Hepatocyte (in vitro differentiated cells): Measurements from ENCODE around the gene COG7.

Experiments used
- EZH2 ChIP-seq: fragments of 200-600 bp; sonication (generic); IDR thresholded peaks from 2 replicates; pipeline ENCODE4 v1.6.1; 2016; ENCODE audit warnings: antibody characterized with exemption, mild to moderate bottlenecking, borderline replicate concordance
- TF ChIP-seq, protein P1 (sequence below): fragments of 200-600 bp; sonication (generic); IDR thresholded peaks from 2 replicates; pipeline ENCODE4 v1.5.1; 2016; ENCODE audit warnings: antibody characterized with exemption, mild to moderate bottlenecking; ENCODE audit not compliant: poor library complexity

DNA sequence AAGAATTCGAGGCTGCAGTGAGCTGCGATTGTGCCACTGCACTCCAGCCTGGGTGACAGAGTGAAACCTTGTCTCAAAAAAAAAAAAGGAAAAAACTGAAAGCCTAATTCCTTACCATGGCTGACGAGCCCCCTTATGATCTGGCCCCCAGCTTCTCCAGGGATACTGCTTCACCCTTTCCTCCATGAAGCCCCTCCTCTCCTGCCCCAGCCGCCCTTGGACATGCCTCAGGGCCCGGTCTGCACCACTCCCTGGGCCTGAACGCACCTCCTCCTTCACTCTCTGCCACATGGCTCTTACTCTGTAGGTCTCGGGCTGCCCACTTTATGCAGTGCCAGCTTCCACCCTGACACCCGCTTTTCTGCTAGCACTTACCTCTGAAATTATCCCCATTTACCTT lies 65.3 kb downstream of the COG7 start:
- TF ChIP-seq EZH2, result no peak
- TF ChIP-seq, protein P1, sequence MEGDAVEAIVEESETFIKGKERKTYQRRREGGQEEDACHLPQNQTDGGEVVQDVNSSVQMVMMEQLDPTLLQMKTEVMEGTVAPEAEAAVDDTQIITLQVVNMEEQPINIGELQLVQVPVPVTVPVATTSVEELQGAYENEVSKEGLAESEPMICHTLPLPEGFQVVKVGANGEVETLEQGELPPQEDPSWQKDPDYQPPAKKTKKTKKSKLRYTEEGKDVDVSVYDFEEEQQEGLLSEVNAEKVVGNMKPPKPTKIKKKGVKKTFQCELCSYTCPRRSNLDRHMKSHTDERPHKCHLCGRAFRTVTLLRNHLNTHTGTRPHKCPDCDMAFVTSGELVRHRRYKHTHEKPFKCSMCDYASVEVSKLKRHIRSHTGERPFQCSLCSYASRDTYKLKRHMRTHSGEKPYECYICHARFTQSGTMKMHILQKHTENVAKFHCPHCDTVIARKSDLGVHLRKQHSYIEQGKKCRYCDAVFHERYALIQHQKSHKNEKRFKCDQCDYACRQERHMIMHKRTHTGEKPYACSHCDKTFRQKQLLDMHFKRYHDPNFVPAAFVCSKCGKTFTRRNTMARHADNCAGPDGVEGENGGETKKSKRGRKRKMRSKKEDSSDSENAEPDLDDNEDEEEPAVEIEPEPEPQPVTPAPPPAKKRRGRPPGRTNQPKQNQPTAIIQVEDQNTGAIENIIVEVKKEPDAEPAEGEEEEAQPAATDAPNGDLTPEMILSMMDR, result no peak
